H9 (cell line): ENCODE measurements around the gene KMT2D. TPM values are rescaled to one million over a fixed set of nuclear protein-coding genes. Genes with fewer than 3 reads are reported as not detected.

Experiments
- DNase-seq: peaks from one replicate; pipeline ENCODE4 v3.0.0-alpha.2; 2017
- H2AFZ ChIP-seq: one replicate; pipeline ENCODE4 v1.6.1; 2013; ENCODE audit warnings: mild to moderate bottlenecking, low read length, control low read depth, moderate library complexity
- H2AK5ac ChIP-seq: 2 replicates; pipeline ENCODE4 v1.6.1; 2013; ENCODE audit warnings: low read length, control low read depth, mixed read lengths; ENCODE audit not compliant: insufficient read length
- H2BK120ac ChIP-seq: one replicate; pipeline ENCODE4 v1.6.1; 2013; ENCODE audit warnings: low read depth, mild to moderate bottlenecking, low read length, control low read depth, inconsistent platforms; ENCODE audit not compliant: poor library complexity, severe bottlenecking
- H2BK12ac ChIP-seq: 2 replicates; pipeline ENCODE4 v1.6.1; 2013; ENCODE audit warnings: low read length, control low read depth, mixed read lengths, low read depth; ENCODE audit not compliant: insufficient read length
- H2BK15ac ChIP-seq: 2 replicates; pipeline ENCODE4 v1.6.1; 2013; ENCODE audit warnings: low read depth, low read length, control low read depth
- H2BK20ac ChIP-seq: one replicate; pipeline ENCODE4 v1.6.1; 2013; ENCODE audit warnings: low read depth, mild to moderate bottlenecking, low read length, control low read depth, inconsistent platforms; ENCODE audit not compliant: poor library complexity, severe bottlenecking
- H2BK5ac ChIP-seq: 2 replicates; pipeline ENCODE4 v1.6.1; 2013; ENCODE audit warnings: low read length, control low read depth, mixed read lengths; ENCODE audit not compliant: insufficient read length
- H3K14ac ChIP-seq: 2 replicates; pipeline ENCODE4 v1.6.1; 2013; ENCODE audit warnings: low read length, control low read depth; ENCODE audit not compliant: insufficient read depth
- H3K18ac ChIP-seq: 2 replicates; pipeline ENCODE4 v1.6.1; 2013; ENCODE audit warnings: low read depth, mild to moderate bottlenecking, mixed read lengths, low read length, control low read depth; ENCODE audit not compliant: insufficient read length
- H3K23ac ChIP-seq: 2 replicates; pipeline ENCODE4 v1.6.1; 2013; ENCODE audit warnings: low read length, control low read depth, mixed read lengths, low read depth; ENCODE audit not compliant: insufficient read length
- H3K23me2 ChIP-seq: 2 replicates; pipeline ENCODE4 v1.6.1; 2013; ENCODE audit warnings: low read depth, mild to moderate bottlenecking, mixed read lengths, low read length, control low read depth; ENCODE audit not compliant: insufficient read length, poor library complexity, severe bottlenecking
- H3K27ac ChIP-seq: 2 replicates; pipeline ENCODE4 v1.5.1; 2013; ENCODE audit warnings: low read length, control low read depth, mixed read lengths, low read depth; ENCODE audit not compliant: insufficient read length
- H3K27me3 ChIP-seq: 2 replicates; pipeline ENCODE4 v1.6.1; 2013; ENCODE audit warnings: low read length, control low read depth, inconsistent platforms; ENCODE audit not compliant: insufficient read depth
- H3K4ac ChIP-seq: 2 replicates; pipeline ENCODE4 v1.6.1; 2013; ENCODE audit warnings: low read depth, mild to moderate bottlenecking, control low read depth, inconsistent platforms, low read length, moderate library complexity
- H3K4me1 ChIP-seq: 2 replicates; pipeline ENCODE4 v1.6.1; 2013; ENCODE audit warnings: low read length, control low read depth, inconsistent platforms; ENCODE audit not compliant: insufficient read depth
- H3K4me2 ChIP-seq: 2 replicates; pipeline ENCODE4 v1.6.1; 2013; ENCODE audit warnings: low read length, control low read depth, mixed read lengths; ENCODE audit not compliant: insufficient read length, insufficient read depth
- H3K56ac ChIP-seq: 2 replicates; pipeline ENCODE4 v1.6.1; 2013; ENCODE audit warnings: low read depth, mild to moderate bottlenecking, mixed read lengths, low read length, control low read depth; ENCODE audit not compliant: insufficient read length
- H3K79me1 ChIP-seq: 2 replicates; pipeline ENCODE4 v1.6.1; 2013; ENCODE audit warnings: low read depth, mild to moderate bottlenecking, moderate library complexity, low read length, control low read depth, inconsistent platforms; ENCODE audit not compliant: insufficient read depth, poor library complexity, severe bottlenecking
- H3K79me2 ChIP-seq: 2 replicates; pipeline ENCODE4 v1.6.1; 2013; ENCODE audit warnings: low read length, control low read depth, inconsistent platforms; ENCODE audit not compliant: insufficient read depth
- H3K9ac ChIP-seq: 2 replicates; pipeline ENCODE4 v1.6.1; 2013; ENCODE audit warnings: low read length, control low read depth, mixed read lengths; ENCODE audit not compliant: insufficient read length; ENCODE audit errors: extremely low read depth
- H3K9me3 ChIP-seq: one replicate; pipeline ENCODE4 v1.6.1; 2013; ENCODE audit warnings: low read depth, low read length, inconsistent platforms; ENCODE audit not compliant: control insufficient read depth
- H3T11ph ChIP-seq: one replicate; pipeline ENCODE4 v1.6.1; 2013; ENCODE audit warnings: mild to moderate bottlenecking, low read length, control low read depth, inconsistent platforms
- H4K20me1 ChIP-seq: one replicate; pipeline ENCODE4 v1.6.1; 2013; ENCODE audit not compliant: control insufficient read depth, insufficient read length, insufficient read depth
- H4K5ac ChIP-seq: 2 replicates; pipeline ENCODE4 v1.6.1; 2013; ENCODE audit warnings: low read depth, mild to moderate bottlenecking, mixed read lengths, low read length, control low read depth; ENCODE audit not compliant: insufficient read length
- H4K8ac ChIP-seq: replicated peaks from 2 replicates; pipeline ENCODE4 v1.6.1; 2013; ENCODE audit warnings: low read length, control low read depth, mixed read lengths, low read depth; ENCODE audit not compliant: insufficient read length
- H4K91ac ChIP-seq: 2 replicates; pipeline ENCODE4 v1.6.1; 2013; ENCODE audit warnings: low read depth, mild to moderate bottlenecking, moderate library complexity, mixed read lengths, low read length, control low read depth; ENCODE audit not compliant: insufficient read length
- H3K27ac Mint-ChIP-seq, 3 experiments: 2 replicates in 2 of 3; 3 replicates in 1 of 3; pipeline ENCODE4 v1.8.0; 2020 to 2021; ENCODE audit warnings: mixed read lengths in 3 of 3, mild to moderate bottlenecking in 1 of 3, moderate library complexity in 1 of 3
- H3K27me3 Mint-ChIP-seq: 2 replicates; pipeline ENCODE4 v1.8.0; 2021; ENCODE audit warnings: low read depth, mild to moderate bottlenecking, moderate library complexity, mixed read lengths
- H3K36me3 Mint-ChIP-seq, 3 experiments: 2 replicates in 2 of 3; 3 replicates in 1 of 3; pipeline ENCODE4 v1.8.0; 2020 to 2021; ENCODE audit warnings: low read depth in 3 of 3, mixed read lengths in 3 of 3; ENCODE audit not compliant: insufficient read depth in 1 of 3
- H3K4me1 Mint-ChIP-seq, 2 experiments: 2 replicates each; pipeline ENCODE4 v1.8.0; 2020; ENCODE audit warnings: mixed read lengths in 2 of 2
- H3K4me3 Mint-ChIP-seq, 2 experiments: 2 replicates in 1 of 2; 3 replicates in 1 of 2; pipeline ENCODE4 v1.8.0; 2020 to 2021; ENCODE audit warnings: mild to moderate bottlenecking in 2 of 2, mixed read lengths in 2 of 2, moderate library complexity in 1 of 2
- H3K9me3 Mint-ChIP-seq, 2 experiments: 2 replicates in 1 of 2; 3 replicates in 1 of 2; pipeline ENCODE4 v1.8.0; 2020; ENCODE audit warnings: mild to moderate bottlenecking in 2 of 2, mixed read lengths in 2 of 2, moderate library complexity in 1 of 2
- CTCF ChIP-seq: fragments of 200-600 bp; sonication (generic); conservative IDR thresholded peaks from 3 replicates; pipeline ENCODE4 v1.8.0; 2021; ENCODE audit warnings: antibody characterized with exemption, mild to moderate bottlenecking
- WGBS: extraction: QIAGEN DNeasy Blood & Tissue Kit; methylation state at CpG from one replicate; pipeline ENCODE4 v1.1.7; 2013; ENCODE audit warnings: missing lambda C conversion rate, low lambda C conversion rate, mixed read lengths; ENCODE audit not compliant: insufficient read length; ENCODE audit errors: extremely low coverage; 5-methylcytosine and 5-hydroxymethylcytosine counted together
- total RNA-seq: library from RNA; stranded (reverse); gene quantifications from 2 replicates; pipeline ENCODE4 v1.2.1, GENCODE V29; 2021

KMT2D gene
- total RNA-seq, 1 experiment from 2014 or later: 93.7 TPM

DNA sequence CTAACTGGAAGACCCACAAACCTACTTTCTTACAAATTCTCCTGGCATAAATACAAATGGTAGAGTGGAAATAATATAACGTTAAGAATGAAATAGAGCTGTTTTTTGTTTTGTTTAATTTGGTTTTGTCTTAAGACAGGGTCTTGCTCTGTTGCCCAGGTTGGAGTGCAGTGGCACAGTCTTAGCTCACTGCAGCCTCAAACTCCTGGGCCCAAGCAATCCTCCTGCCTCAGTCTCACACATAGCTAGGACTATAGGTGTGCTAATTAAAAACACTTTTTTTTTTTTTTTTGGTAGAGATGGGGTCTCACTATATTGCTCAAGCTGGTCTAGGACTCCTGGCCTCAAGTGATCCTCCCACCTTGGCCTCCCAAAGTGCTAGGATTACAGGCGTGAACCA lies 38.1 kb upstream of the KMT2D start:
- H3K4me1 ChIP-seq: no peaks in the 10 kb centered on the region
- H3K23ac ChIP-seq: no peak overlapping the region
- H3K4me1 Mint-ChIP-seq: peaks cover 12 to 16% of the 10 kb centered on the region in 2 experiments
- H3K27me3 Mint-ChIP-seq: peaks cover 23% of the 10 kb centered on the region
- H3T11ph ChIP-seq: no peak overlapping the region
- peaks cover 6% of the 10 kb centered on the region for H3K23me2 ChIP-seq
- no peak overlapping the region for H3K4me2 ChIP-seq
- no peak overlapping the region for H3K4me3 Mint-ChIP-seq
- peaks cover 13% of the 10 kb centered on the region; the same call in 1 of the 2 replicates for H3K27me3 ChIP-seq
- no peak overlapping the region for H2BK12ac ChIP-seq
- H3K14ac ChIP-seq: no peak overlapping the region
- no peak overlapping the region for H2BK120ac ChIP-seq
- no peak for TF ChIP-seq CTCF
- H2BK5ac ChIP-seq: no peak overlapping the region
- H3K56ac ChIP-seq: no peak overlapping the region
- no peak overlapping the region for H4K8ac ChIP-seq
- no peak overlapping the region for H4K5ac ChIP-seq
- no peak overlapping the region for H3K4ac ChIP-seq
- H3K36me3 Mint-ChIP-seq: peaks cover 2 to 59% (median 52%) of the 10 kb centered on the region in 3 experiments; a peak in 6 of 7 replicates
- H2AFZ ChIP-seq: no peak overlapping the region
- H4K20me1 ChIP-seq: no peaks in the 10 kb centered on the region
- no peak overlapping the region for H3K27ac ChIP-seq
- H3K79me1 ChIP-seq: no peaks in the 10 kb centered on the region
- H3K9me3 Mint-ChIP-seq: no peaks in the 10 kb centered on the region; a peak in 1 of 5 replicates
- no peaks in the 10 kb centered on the region for H3K9me3 ChIP-seq
- no peak overlapping the region for H2BK15ac ChIP-seq
- no peak overlapping the region for H4K91ac ChIP-seq
- no peak overlapping the region for H2BK20ac ChIP-seq
- H2AK5ac ChIP-seq: no peak overlapping the region
- H3K18ac ChIP-seq: no peak overlapping the region
- H3K9ac ChIP-seq: no peak overlapping the region
- no peak overlapping the region for H3K27ac Mint-ChIP-seq
- DNase-seq: no peak
- H3K79me2 ChIP-seq: no peaks in the 10 kb centered on the region
- no CpG with 5 or more reads among the region's 2 CpGs for WGBS
